Endometrium (tissue), 2 donors: ENCODE data around the gene BTBD17.

Experiments used
- FAIRE-seq: peaks from 2 replicates; lab custom pipeline; 2012; peaks lifted over from hg19 to GRCh38; lab: Jason Lieb, UNC
- donor health status: control.
- donor health status: control.

The BTBD17 gene

GRCh38 chr17:74358697-74359096 is 3.0 kb downstream of the BTBD17 start:
- FAIRE-seq = no peak

- no peak for FAIRE-seq
Measured at GRCh38 chr17:74357466-74357809, 4.2 kb downstream of the BTBD17 start.

GRCh38 chr17:74356646-74357465 is 4.8 kb downstream of the BTBD17 start:
- no peak for FAIRE-seq

GRCh38 chr17:74355065-74355464 is 6.6 kb downstream of the BTBD17 start:
- no peak for FAIRE-seq

GRCh38 chr17:74354561-74354960 is 7.1 kb downstream of the BTBD17 start:
- FAIRE-seq = no peak

DNA sequence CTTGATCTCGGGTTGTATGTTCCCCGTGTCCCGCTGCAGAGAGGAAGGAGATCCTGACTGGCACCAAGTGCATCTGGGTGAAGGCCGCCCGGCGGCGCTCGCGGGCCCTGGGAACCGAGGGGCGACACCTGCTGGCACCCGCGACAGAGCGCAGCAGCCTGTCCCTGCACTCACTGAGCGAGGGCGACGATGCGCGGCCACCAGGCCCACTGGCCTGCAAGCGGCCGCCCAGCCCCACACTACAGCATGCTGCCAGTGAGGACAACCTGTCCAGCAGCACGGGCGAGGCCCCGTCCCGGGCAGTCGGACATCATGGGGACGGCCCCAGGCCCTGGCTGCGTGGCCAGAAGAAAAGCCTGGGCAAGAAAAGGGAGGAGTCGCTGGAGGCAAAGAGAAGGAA is 7.5 kb downstream of the BTBD17 start:
- no peak for FAIRE-seq

- no peak for FAIRE-seq
Measured at GRCh38 chr17:74353446-74354060, 8.1 kb downstream of the BTBD17 start.

- no peak for FAIRE-seq
Measured at GRCh38 chr17:74351552-74352210, 10.0 kb downstream of the BTBD17 start.

DNA sequence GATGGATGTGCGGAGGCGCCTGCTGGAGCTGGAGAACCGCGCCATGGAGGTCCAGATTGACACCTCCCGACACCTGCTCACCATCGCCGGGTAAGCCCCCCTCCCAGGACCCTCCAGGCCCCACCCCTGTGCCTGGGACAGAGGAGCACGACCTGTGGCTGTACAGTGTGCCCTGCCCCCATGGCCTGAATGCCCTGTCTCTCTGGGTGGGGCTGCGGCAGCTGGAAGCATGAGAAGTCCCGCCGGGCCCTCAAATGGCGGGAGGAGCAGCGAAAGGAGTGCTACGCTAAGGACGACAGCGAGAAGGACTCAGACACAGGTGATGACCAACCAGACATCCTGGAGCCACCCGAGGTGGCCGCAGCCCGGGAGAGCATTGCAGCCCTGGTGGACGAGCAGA is 11.2 kb downstream of the BTBD17 start:
- no peak for FAIRE-seq

DNA sequence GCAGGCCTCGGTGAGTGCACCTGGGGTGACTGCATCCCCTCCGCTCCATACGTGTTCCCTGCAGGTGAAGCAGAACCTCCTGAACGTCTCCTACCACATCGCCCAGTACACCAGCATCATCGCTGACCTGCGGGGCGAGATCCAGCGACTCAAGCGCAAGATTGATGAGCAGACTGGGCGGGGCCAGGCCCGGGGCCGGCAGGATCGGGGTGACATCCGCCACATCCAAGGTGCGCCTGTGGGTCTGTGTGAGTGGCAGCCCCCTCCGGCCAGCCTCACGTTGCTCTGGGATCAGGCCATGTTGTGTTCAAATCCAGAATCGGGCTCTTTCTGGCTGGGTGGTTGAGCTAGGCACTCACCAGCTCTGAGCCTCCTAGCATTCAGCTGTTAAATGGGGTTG is 12.5 kb downstream of the BTBD17 start:
- no peak for FAIRE-seq

DNA sequence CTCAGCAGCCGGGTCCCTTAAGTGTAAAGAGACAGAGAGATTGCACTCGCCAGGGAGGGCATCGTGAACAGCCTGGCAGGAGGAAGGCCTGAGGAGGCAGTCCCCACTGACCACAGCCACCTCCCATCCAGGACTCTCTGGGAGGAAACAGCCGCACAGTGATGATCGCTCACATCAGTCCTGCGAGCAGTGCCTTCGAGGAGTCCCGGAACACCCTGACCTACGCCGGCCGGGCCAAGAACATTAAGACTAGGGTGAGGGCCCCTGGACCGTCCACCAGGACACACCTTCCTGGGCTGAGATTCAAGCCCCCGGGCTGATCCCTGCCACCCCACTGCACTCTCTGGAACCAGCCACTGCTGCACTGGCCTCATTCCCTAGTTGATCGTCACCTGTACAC is 14.0 kb downstream of the BTBD17 start:
- no peak for FAIRE-seq

DNA sequence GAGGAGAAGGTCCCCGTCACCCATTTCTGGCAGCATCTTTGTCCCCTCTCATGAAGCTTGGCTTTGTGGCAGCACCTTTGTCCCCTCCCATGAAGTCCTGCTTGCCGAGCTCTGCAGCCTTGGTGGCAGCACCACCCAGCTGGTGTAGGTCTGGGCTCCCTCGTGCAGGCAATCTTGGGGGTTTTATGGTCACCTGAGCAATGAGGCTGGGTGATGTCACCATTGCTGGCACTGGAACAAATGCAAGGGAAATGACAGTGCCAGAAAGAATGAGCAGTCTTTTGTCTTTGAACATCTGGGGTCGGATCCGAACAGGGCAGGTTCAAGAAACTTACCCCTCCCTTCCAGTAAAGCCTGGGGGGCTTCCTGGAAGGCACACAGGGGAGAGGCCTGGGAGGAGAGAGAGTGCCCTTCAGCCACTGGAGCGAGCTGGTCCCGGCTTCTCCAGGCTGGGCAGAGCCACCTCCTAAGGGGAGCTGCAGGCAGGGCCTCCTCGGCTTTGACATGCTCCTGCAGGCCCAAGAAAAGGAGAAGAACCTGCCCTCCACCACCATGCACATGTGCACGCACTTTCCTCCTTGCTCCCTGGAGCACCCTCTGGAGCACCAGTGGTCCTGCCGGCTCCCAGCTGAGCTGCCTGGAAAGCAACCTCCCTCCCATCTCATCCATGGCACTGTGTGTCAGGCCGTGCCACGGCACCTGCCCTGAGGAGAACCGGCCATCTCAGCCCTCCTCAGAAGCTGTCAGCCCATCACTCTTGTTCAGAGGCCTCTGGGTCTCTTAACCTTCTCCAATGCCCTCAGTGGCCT is 16.0 kb downstream of the BTBD17 start:
- FAIRE-seq = no peak

DNA sequence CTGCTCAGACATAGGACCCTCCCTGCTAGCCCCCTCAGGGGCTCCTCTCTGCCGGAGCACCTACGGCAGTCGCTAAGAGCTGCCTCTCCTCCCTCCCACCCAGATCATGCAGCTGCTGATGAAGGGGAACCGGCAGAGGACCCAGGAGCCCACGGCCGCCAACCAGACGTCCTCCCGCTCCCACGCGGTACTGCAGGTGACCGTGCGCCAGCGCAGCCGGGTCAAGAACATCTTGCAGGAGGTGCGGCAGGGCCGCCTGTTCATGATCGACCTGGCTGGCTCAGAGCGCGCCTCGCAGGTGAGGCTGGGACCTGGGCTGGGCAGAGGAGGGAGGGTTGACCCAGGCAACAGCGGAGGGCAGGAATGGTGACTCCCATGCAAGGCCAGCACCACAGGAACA is 17.0 kb downstream of the BTBD17 start:
- FAIRE-seq = no peak

GRCh38 chr17:74343526-74344284 is 18.0 kb downstream of the BTBD17 start:
- FAIRE-seq = no peak

GRCh38 chr17:74343121-74343520 is 18.5 kb downstream of the BTBD17 start:
- FAIRE-seq = no peak

DNA sequence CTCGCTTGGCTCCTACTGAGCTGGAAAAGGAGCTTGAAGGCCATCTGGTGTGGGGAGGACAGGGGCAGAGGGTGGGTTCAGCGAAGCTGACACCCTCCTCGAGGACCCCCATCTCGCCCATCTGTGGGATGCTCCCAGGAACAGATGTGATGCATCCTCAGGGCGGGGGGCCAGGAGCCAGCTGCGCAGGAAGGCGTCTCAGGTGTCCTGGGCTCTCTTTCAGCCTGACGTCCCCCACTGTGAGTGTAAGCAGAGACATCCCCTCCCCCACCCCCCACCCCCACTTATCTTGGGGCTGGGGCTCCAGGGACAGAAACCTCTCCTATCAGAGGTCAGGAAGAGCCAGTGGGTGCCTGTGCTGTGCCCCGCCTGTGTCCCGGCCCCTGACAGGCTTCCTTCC is 19.4 kb downstream of the BTBD17 start:
- no peak for FAIRE-seq

- no peak for FAIRE-seq
Measured at GRCh38 chr17:74340470-74341023, 21.1 kb downstream of the BTBD17 start.

DNA sequence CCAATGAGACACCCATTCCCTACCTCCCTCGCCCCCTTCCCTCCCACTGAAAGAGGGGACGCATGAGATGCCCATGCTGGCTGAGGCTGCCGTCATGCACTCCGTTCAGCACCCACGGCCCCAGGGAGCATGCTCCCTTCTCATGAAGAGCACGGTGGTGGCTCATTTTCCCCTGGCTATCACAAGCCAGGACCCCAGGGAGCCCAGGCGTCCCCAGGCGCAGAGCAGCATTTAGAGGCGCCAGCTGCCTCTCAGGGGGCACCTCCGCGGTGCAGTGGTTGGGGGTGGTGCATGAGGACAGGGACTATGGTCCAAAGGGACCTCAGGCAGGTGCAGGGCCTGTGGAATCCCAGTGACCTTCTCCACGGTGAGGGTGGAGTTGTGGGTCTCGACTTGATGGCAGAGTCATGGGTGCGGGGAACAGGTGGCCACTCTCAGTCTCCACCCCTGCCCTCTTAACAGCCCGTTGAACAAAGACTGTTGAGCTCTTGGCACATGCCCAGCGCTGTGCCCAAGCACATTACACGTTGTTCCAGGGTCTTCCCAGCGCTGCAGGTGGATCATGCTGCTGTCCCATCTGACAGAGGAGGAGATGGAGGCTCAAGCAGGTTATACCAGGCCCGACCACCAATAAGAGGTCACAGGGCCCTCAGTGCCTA is 22.0 kb downstream of the BTBD17 start:
- FAIRE-seq = no peak

- FAIRE-seq = no peak
Measured at GRCh38 chr17:74337834-74338500, 23.7 kb downstream of the BTBD17 start.

DNA sequence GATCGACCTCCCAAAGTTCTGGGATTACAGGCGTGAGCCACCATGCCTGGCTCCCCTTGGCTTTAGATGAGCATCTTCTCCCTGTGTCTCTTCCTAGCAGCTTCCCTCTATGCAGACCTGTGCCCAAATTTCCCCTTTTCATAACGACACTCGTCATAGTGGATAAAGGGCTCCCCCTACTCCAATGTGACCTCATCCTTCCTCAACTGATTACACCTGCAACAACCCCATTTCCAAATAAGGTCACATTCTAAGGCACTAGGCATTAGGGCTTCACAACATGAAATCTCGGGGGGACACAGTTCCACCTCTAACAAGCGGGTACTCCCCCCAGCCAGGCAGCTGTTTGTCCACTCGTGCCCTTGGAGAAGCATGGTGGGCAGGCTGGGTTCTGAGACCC is 25.4 kb downstream of the BTBD17 start:
- no peak for FAIRE-seq
